Ovary (tissue), 3 donors: ENCODE results near the gene SERPINB7.

Experiments used
- POLR2A ChIP-seq: fragments of 450-650 bp; IDR thresholded peaks from one replicate; pipeline ENCODE4 v1.6.1; 2017; ENCODE audit warnings: antibody characterized with exemption, mild to moderate bottlenecking, moderate library complexity
- TF ChIP-seq, protein P1 (sequence below), 3 donors: fragments of 450-650 bp in 2 of 3; fragments of 200-600 bp in 1 of 3; IDR thresholded peaks; one replicate each; pipeline versions ENCODE4 v1.5.1 to v1.8.0; 2016 to 2022; ENCODE audit warnings: antibody characterized with exemption in 3 of 3, mild to moderate bottlenecking in 1 of 3
- donor health status: DM: no; HTN: no; CAD: no.

DNA sequence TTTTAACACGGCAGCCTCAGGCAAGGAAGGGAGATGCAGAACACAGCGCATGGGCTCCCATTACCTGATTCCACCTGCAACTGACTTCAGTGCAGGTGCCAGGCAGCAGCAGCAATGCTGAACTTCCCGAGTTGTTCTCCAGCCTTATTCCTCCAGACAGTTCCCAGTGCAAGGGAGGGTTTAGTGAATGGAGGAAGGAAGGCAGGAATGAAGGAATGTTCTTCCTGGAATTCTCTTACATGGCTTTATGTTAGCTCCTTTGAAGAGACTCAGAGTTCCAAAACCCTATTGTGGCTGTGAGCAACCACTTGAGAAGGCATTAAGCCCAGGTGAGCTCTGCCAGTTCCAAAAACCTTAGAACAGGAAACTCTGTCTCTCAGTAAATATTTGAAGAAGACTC, 45.5 kb downstream of the SERPINB7 start:
- TF ChIP-seq POLR2A: no peak
- TF ChIP-seq, protein P1, sequence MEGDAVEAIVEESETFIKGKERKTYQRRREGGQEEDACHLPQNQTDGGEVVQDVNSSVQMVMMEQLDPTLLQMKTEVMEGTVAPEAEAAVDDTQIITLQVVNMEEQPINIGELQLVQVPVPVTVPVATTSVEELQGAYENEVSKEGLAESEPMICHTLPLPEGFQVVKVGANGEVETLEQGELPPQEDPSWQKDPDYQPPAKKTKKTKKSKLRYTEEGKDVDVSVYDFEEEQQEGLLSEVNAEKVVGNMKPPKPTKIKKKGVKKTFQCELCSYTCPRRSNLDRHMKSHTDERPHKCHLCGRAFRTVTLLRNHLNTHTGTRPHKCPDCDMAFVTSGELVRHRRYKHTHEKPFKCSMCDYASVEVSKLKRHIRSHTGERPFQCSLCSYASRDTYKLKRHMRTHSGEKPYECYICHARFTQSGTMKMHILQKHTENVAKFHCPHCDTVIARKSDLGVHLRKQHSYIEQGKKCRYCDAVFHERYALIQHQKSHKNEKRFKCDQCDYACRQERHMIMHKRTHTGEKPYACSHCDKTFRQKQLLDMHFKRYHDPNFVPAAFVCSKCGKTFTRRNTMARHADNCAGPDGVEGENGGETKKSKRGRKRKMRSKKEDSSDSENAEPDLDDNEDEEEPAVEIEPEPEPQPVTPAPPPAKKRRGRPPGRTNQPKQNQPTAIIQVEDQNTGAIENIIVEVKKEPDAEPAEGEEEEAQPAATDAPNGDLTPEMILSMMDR (IDR thresholded peaks at IDR 0.05): no peak
